ENCODE data around the gene LCE1C.

- TF ChIP-seq CTCF (IDR thresholded peaks at IDR 0.05) (no peak), POLR2A (IDR thresholded peaks at IDR 0.05) (no peak)
Measured at GRCh38 chr1:152811050-152811449, 4.6 kb upstream of the LCE1C start.
